CD4-positive, alpha-beta T cell treated with Interferon alpha-2 for 1 hour (primary cell): ENCODE measurements around the gene CEP72.
"Not testable (repeated sequence)": the region's sequence is repeated elsewhere in the genome, so short reads cannot be mapped to it uniquely, and the experiment has no call there.

Experiments
- DNase-seq, 2 donors: peaks; one replicate each; pipeline ENCODE4 v3.0.0-alpha.2; 2020 to 2022

CEP72 gene

DNA sequence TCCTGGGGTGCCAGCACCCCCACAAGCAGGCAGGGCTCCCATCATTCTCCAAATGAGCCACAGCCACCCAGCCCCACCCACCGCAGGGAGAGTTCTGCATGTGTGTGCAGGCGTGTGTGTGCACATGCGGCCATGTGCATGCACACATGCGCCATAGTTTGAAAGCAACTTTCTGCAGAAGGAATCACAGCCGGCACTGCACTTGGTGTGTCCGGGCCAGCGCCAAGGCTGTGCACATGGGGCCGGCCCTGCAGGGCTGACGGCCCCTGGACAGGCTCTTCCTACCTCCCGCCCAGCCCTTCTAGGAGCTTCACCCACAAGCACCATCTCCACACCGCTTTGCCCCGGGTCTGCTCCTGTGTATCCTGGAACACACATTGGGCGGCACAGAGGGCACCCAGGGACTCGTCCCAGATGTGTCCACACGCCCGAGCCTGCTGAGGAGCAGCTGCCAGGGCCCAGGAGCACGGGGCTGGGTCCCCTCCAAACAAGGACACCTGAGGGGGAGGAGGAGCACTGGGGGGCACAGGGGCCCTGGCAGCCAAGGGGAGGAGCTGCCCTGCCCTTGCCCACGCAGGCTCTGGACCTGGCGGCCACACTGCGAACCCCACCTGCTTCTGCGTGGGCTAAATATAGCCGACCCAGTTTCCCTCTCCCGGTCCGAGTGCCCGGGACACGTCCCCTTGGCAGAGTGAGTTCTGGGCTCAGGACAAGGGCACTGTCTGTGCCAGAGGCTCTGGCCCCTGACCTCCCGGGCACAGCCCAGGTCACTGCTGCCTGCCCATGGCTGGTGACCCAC, 61.9 kb downstream of the CEP72 start:
- no peak for DNase-seq

DNA sequence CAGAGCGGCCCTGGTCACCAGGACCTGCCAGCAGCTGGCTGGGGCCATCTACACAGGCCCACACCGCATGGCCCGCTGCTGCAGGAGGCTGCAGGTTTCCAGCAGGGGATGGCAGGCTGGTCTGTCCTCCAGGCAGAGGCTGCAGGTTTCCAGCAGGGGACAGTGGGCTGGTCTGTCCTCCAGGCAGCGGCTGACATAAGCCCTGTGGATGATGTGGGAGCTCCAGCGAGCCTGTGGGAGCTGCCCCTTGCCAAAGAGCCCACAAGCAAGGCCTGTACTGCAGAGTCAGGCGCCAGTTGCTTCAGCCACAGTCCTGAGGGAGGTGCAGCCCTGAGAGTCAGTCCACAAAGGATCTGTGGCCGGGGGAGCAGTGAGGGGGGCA, 62.5 kb downstream of the CEP72 start:
- DNase-seq = no peak

DNA sequence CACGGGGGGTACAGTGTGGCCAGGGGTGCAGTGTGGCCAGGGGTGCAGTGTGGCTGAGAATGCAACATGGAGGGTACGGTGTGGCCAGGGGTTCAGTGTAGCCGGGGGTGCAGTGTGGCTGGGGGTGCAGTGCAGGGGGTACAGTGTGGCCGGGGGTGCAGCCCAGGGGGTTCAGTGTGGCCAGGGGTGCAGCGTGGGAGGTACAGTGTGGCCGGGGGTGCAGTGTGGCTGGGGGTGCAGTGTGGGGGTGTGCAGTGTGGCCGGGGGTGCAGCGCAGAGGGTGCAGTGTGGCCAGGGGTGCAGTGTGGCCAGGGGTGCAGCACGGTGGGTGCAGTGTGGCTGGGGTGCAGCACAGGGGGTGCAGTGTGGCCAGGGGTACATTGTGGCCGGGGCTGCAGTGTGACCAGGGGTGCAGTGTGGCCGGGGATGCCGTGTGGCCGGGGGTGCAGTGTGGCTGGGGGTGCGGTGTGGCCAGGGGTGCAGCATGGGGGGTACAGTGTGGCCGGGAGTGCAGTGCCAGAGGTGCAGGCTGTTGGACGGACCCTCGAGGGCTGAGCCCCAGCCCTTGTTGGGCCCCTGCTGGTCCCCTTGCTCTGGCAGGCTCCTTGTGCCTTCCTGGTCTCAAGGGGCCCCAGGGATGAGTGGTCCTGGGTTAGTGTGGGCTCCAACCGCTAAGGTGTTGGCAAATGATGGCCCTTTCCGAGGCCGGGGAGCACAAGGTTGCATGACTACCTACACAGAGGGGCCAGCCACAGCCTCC, 63.2 kb downstream of the CEP72 start:
- no peak for DNase-seq

DNA sequence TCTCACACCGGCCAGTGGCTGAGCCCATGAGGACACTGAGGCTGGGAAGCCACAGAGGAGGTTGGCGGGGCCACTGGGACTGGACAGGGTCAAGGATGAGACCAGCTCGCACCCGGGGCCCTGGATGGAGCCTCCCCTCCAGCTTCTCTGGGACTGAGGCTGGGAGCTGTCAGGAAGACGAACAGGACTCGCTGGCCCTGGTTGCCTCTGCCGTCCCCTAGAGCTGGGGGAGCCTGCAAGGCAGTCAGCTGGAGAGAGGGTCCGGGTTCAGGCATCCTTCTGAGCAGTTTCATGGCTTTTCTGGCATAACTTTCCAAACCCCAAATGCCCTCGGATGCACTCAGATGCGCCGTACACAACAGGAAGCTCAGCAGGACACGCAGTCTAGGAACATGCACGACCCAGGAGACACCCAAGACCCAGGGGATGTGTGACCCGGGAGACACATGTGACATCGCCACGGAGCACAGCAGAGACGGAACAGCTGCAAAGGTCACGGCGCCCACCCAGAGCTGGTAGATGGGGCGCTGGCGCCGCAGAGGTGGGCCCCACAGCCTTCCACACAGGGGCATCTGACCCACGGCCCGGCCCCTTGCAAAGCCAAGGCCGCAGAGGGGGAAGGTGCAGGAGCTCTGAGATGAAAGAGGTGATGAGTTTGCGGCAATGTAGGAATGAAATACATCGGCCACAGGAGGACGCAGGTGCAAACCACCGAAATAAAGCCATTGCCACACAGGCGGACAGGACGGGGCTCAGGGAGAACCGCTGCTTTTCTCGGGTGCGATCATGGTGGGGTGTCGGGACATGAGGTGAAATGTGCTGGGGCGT, 63.9 kb downstream of the CEP72 start:
- no peak for DNase-seq

DNA sequence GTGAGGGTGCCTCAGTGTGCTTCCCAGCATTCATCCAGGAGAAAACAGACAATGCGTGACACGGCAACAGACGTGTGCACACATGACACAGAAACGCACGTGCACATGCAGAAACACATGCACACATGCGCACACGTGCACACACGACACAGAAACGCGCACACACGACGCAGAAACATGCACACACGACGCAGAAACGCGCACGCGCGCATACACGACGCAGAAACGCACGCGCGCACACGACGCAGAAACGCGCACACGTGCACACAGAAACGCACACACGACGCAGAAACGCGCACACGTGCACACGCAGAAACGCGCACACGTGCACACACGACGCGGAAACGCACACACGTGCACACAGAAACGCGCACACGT, 64.5 kb downstream of the CEP72 start:
- DNase-seq = no peak

DNA sequence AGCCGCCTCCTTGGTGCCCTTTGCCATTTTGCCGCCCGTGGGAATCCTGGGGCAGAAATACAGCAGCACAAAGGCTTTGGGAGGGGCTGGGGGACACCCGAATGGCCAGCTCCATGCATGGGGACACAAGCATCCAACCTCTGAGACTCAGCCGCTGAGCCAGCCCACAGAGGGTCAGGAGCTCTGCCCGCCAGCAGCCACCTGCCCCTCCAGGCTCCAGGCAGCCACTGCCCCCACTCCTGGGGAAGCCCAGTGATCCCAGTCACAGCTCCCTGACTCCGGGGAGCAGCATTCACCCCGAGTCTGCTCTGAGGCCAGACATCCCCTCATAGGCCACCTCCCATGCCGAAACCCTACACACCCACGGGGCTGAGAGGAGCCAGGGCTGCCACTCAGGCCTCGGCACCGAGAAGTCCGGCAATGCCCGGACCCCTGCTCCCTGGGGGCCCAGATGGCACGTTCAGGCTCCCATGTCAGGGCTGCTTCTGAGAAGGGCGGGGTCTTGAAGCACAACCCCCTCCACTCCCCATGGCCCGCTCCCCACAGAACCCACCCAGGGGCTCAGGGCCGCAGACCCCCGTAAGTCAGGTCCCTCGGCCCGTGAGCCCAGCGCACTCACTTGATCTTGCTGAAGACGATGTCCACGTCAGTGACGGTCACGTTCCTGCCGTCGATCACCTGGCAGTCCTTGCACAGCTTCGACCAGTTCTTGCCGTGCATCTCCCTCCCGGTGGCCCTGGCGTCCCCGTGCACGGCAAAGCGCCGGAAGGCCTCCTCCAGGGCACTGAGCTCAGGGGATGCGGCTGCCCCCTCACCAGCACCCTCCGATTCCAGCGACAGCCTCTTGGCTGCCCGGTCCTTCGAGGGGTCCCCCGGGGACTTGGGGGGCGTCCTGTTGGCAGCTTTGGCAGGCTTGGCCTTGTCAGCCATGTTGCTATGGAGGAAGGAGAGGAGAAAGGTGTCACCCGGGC, 65.3 kb downstream of the CEP72 start:
- no peak for DNase-seq

DNA sequence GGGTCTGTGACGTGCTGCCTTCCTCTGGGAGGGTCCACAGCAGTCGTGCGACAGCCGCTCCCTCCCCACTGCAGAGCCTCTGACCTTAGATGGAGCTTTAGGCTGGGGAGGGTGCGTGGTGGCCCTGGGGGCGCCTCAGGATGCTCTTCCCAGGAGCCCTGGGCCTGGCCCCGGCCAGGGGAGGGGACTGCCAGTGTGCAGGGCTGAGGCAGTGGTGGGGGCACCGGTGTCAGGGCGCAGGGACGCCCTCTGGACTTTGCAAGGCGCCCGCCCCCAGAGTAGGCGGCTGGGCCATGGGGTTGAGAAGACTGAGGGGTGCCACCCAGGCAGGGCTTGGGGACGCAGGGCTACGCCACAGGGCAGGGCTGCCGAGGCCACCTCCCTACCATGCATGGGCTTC, 66.4 kb downstream of the CEP72 start:
- not testable (repeated sequence) for DNase-seq

DNA sequence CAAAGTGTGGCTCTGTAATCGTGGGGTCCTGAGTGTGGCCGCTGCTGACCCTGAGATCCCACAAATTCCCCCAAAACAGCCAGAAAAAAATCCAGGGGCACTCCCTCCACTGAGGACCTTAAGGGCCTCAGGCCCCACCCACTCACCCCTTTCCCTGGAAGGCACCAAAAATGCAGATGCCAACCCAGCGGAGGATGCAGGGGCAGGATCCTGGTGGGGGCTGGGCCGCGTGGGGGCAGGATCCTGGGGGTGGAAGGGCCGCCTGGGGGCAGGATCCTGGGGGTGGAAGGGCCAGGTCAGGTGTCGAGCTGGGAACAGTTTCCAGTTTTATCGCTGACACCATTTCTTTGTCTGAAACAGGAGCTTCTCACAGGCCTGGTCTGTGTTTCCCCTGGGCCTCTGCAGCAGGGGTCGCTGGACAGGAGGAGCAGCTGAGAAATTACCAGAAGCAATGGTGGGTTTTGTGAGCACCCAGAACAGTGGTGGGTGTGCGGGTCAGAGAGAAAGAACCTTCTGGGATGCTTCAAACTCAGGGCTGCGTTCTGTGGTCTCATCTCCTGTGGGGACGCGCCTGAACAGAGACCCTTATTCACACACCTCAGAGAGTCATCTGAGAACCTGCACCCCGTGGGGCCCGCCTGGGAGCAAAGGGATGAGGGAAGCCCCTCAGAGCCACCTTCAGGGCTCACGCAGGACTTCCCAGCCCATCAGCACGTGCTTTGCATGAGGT, 67.2 kb downstream of the CEP72 start:
- DNase-seq = not testable (repeated sequence)

DNA sequence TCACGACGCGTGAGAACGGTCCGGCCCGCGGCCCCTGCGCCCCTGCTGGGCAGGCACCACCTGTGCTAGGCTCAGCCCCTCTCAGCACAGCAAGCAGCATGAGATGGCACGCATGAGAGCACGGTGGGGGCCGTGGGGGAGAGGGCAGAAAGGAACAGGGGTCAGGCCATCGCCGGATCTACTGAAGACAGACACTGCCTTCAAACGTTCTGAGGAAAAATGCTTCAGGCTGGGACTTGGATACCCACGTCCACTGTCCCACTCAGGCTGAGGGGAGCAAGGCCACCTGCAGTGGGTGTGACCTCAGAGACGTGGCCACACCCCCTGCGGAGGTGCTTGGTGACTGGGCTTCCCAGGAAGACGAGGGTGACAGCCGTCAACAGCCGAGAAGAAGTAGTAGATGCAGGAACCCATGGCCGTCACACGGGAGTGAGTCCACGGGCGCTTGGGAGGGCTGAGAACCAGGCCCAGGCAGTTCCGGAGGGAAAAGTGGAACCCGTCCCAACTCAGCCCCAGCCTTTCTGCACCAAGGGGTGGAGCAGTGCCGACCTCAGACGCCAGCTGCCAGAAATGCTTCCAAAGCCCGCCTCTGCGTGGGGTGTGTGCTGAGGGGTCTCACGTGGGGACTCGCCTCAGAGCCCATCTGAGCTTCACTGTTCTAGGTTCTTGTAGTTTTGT, 68.1 kb downstream of the CEP72 start:
- not testable (repeated sequence) for DNase-seq

DNA sequence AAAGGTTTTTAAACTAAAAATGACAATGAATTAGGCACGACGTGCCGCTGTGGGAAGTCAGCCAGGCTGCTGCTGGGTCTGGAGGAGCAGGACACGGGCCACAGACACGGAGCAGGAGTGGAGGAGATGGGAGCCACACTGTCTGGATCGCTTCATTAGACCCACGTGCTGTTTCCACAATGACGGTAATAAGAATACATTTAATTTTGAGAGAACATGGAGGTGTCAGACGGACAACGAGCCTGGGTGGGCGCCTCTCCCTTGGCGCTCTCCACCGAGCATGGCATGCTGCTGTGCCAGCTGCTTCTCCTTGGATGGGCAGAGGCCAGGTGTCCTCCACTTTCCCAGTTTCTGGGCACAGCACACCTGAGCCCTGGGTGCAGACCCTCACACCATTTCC, 68.7 kb downstream of the CEP72 start:
- not testable (repeated sequence) for DNase-seq

DNA sequence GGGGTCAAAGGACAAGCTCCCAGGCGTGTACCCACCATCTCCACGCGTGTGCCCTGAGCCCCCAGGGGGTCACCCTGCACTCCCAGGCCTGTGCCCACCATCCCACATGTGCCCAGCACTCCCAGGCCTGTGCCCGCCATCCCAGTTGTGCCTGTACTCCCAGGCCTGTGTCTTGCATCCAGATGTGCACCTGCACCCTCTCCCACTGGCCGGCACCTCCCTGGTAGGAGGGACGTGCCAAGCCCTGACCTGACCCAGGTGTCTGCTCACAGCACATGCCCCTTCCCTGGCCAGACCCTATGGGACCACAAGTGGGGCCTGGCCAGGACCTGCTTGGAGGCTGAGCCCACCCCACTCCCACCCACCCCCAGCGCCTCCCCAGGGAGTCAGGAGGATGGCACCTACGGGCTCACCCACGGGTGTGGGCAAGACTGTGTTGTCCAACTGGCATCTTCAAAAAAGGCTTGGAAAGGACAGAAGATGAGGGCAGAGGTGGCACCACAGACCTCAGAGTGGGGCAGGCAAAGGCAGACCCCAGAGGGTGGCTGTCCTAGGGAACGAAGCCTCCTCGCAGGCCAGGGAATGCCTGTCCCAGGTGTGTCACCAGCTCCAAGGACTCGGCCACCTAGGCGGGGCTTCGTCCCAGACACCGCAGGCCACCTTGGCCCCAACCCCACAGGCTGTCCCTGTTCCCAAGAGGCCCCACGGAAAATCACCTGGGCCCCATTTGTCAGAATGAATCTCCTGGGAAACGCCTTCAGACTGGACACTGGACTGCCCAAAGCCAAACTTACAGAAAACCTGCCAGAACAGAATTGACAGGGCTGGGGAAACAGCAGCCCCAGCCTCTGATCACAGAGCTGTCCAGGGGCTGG, 69.4 kb downstream of the CEP72 start:
- not testable (repeated sequence) for DNase-seq

DNA sequence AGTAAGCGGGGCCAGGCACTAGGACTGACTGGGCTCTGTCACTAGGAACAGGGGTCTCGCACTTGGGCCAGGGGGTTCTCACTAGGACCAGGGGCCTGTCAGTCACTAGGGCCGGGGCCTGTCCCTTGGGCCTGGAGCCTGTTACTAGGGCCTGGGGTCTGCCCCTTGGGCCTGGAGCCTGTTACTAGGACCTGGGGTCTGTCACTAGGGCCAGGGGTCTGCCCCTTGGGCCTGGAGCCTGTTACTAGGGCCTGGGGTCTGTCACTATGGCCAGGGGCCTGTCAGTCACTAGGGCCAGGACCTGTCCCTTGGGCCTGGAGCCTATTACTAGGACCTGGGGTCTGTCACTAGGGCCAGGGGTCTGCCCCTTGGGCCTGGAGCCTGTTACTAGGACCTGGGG, 70.1 kb downstream of the CEP72 start:
- not testable (repeated sequence) for DNase-seq

DNA sequence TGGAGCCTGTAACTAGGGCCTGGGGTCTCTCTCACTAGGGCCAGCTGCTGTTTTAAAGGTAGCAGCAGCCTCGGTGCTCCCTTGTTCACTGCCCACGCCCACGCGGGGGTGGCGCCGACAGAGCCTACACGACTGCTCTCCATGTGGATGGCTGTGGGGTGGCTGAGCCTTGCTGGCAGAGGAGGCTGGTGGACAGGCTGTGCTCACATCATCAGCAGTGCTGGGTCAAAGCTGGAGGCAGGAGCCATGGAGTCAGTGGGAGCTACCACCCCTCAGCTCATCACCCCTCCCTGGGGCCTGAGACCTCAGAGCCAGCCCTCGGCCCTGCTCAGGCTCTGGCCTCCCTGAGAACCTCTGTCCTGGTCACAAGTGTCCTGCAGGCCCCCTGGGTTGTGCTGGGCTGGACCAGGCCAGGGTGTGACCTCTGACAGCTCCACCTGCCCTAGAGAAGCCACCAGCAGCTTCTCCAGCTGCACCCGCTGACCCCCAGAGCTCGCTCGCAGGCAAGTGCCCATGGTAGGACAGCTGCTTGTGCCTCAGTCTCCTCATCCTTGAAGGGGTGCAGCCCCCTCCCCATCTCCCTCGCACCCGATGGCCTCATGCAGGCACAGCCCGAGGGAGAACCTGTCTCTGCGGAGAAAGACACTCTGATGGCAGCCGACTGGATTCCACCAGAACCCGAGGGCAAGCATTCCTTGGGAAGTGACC, 70.7 kb downstream of the CEP72 start:
- DNase-seq = not testable (repeated sequence)

DNA sequence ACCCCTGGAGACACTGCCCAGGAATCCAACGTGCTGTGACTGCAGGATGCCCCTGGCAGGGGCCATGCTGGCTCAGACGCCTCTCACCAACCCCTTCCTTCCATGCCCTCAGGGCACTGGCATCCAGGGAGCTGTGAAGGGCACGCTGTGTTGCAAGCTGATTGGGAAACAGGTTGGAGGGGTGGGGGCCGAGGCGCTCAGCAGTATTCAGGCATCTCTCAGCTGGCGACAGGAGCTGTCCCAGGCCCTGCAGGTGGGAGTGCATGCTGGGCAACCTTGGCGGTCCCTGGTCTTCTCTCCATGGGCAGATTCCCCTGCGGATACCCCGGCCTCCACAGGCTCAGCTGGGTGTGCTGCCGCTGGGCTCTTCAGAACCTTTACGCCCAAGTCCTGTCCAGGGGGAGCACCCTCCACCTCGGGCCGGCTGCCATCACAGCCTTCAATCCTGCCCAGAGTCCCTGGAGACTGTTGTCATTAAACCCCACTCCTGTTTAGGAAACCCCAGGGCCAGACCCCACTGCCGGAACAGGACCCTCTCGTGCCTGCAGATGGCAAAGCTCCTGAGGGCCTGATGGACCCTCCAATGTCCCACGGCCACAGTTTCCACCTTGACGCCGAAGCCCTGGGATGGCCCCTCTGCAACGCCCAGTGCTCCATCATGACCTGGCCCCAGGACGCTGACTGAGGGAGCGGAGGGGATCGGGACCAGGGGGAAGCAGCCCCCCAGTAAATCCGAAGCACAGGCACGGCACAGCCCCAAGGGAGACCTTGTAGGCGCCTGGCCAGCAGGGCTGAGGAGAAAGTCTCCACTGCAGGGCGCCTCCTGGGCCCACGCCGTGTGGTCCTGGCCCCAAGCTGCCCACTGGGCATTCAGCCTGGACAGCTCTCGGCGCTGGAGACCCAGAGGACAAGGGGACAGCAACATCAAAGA, 71.7 kb downstream of the CEP72 start:
- DNase-seq = no peak

DNA sequence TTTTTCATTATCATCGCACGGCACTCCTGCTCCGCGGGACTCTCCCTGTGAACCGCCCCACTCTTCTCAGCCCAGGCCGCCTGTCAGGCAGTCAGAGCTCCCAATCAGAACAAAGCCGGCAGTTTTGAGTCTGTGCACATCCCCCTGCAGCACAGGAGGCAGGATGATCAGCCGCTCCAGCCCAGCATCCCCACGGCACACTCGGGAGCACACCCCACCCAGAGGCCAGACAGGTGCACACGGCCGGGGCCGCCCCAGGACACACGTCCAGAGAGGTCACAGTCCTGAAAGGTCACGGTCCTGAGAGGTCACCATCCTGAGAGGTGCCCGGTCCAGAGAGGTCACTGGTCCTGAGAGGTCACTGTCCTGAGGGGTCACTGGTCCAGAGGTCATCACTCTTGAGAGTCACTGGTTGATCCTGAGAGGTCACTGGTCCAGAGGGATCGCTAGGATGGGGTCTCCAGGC, 72.6 kb downstream of the CEP72 start:
- DNase-seq = no peak

DNA sequence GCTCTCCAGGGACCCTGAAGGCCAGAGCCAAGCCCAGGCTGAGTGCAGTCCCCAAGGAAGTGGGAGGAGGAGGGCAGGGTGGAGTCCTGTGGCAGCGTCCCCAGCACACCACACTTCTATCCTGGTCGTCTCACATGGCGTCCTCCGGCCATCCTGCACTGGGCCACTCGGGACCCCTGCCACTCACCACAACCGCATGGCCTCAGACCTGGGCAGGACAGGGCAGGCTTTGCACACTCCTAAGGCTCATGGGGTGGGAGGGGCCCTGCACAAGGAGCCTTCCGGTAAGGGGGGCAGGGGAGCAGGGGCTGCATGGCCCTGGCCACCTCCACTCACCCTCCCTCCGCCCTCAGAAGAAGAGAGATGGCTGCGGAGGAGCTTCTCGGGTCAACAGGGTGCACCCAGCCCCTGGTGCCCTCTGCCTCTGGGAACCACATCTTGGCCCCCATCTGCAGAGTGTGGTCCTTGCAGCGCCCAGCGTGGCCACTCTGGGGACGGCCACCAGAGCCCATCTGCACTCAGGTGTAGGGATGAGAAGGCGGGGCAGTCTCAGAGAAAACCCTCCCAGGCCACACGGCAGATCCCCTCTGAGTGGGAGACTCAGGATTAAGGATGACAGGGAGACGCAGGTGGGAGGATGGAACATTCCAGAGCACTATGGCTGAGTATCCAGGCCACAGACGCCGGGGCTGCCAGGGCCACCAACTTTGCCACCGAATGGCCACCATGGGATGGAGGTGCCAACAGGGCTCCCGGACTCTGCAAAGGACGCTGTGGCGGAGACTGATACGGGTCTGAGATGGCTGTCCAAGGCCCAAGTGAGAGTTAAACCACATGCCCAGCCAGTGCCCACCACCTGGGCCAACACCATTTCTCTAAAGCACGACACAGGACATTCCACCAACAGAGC, 73.4 kb downstream of the CEP72 start:
- DNase-seq = no peak

DNA sequence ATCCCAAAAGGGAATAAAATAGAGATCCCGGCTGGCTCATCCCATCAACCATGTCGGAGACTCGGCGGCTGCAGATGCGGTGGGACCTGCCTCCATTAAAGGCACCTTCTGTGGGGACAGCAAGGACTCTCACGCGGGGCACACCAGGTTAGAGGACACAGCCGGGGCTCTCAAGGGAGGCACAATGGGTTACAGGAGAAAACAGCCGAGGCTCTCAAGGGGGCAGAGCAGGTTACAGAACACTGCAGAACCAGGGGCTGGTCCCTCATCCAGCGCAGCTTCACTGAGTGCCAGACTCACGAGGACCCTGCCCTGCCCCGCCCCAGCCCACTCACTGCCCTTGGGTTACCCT, 74.0 kb downstream of the CEP72 start:
- not testable (repeated sequence) for DNase-seq
